Measurements from ENCODE around the gene MAP2K1. TPM values are rescaled to one million over a fixed set of nuclear protein-coding genes. Genes with fewer than 3 reads are reported as not detected.

The MAP2K1 gene
- total RNA-seq, 2 donors from 2014 or later, result 73.7 to 81.2 TPM

DNA sequence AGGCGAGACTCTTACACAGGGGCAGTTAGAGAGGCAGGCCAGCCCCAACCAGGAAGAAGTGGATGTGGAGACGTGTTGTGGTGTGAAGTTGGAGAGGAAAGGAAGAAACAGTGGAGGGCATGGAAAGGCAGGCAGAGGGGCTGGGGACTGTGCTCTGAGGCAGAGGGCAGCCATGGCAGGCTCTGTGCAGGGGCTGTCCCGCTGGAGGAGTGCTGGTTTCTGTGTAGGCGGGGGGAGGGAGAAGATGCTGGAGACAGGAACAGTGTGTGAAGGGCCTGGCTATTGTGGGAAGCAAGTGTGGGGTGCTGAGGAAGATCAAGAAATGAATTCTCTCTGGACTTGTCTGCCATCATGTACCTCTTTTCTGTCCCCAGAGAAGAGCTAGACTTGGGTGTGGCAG, 89.8 kb downstream of the MAP2K1 start:
- Histone ChIP-seq H3K27ac (ENCODE audit: low read depth, low read length) (no peak overlapping the region), H3K4me3 (ENCODE audit: low read length) (no peak overlapping the region), H3K4me1 (ENCODE audit: control insufficient read depth, insufficient read depth, low read length) (peaks cover 24% of the 10 kb centered on the region), H3K36me3 (ENCODE audit: control insufficient read depth, insufficient read depth, low read length) (peaks cover 33% of the 10 kb centered on the region), H3K27me3 (ENCODE audit: control insufficient read depth, insufficient read depth, low read length, poor library complexity, severe bottlenecking) (no peaks in the 10 kb centered on the region), H3K9me3 (ENCODE audit: control insufficient read depth, low read length) (no peaks in the 10 kb centered on the region), H3K9ac (ENCODE audit: extremely low read depth, low read length, poor library complexity, severe bottlenecking) (no peak overlapping the region)
- TF ChIP-seq CTCF (conservative IDR thresholded peaks at IDR 0.05), result no peak
- no peaks in the 10 kb centered on the region for H3K9me3 Mint-ChIP-seq
- peaks cover 11% of the 10 kb centered on the region for H3K36me3 Mint-ChIP-seq (ENCODE audit: low read depth)
- no peak for DNase-seq
- H3K27me3 Mint-ChIP-seq (ENCODE audit: insufficient read depth), result no peaks in the 10 kb centered on the region
- peak overlapping the region; percentile 67 for H3K27ac Mint-ChIP-seq
- H3K4me1 Mint-ChIP-seq, result peaks cover 62% of the 10 kb centered on the region
- no peak overlapping the region for H3K4me3 Mint-ChIP-seq
- 79 to 89% methylated on average over 3 to 4 of the region's 4 CpGs for WGBS, 2 experiments (ENCODE audit: insufficient coverage in 1 of 2, insufficient read length in 1 of 2)

DNA sequence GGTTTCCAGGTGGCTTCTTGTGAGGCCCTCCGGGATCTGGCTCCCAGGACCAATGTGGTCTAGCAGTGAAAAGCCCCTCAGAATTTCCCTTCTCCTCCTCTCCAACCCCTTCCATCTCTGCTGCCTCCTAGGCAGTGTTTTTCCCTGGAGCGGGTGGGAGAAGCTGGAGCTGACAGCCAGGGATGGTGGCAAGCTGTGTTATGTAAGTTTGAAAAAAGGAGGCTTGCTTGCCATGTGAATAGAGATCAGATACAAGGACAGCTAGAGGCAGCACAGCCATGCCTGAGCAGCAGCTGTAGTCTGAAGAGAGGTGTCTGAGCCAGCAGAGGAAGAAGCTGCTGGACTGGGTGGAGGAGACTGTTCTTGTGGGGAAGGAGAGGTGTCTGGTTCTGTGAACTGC, 90.3 kb downstream of the MAP2K1 start:
- Histone ChIP-seq H3K4me3 (ENCODE audit: low read length) (no peak overlapping the region), H3K36me3 (ENCODE audit: control insufficient read depth, insufficient read depth, low read length) (peaks cover 38% of the 10 kb centered on the region), H3K27ac (ENCODE audit: low read depth, low read length) (no peak overlapping the region), H3K4me1 (ENCODE audit: control insufficient read depth, insufficient read depth, low read length) (peaks cover 24% of the 10 kb centered on the region), H3K27me3 (ENCODE audit: control insufficient read depth, insufficient read depth, low read length, poor library complexity, severe bottlenecking) (no peaks in the 10 kb centered on the region), H3K9me3 (ENCODE audit: control insufficient read depth, low read length) (no peaks in the 10 kb centered on the region), H3K9ac (ENCODE audit: extremely low read depth, low read length, poor library complexity, severe bottlenecking) (no peak overlapping the region)
- no peaks in the 10 kb centered on the region for H3K27me3 Mint-ChIP-seq (ENCODE audit: insufficient read depth)
- WGBS, 2 experiments (ENCODE audit: insufficient coverage in 1 of 2, insufficient read length in 1 of 2), result 92 to 100% methylated on average over 1 to 2 of the region's 2 CpGs
- no peak for DNase-seq
- H3K9me3 Mint-ChIP-seq, result no peaks in the 10 kb centered on the region
- H3K36me3 Mint-ChIP-seq (ENCODE audit: low read depth), result peaks cover 16% of the 10 kb centered on the region
- peak overlapping the region; percentile 67 for H3K27ac Mint-ChIP-seq
- peaks cover 61% of the 10 kb centered on the region for H3K4me1 Mint-ChIP-seq
- no peak for TF ChIP-seq CTCF (conservative IDR thresholded peaks at IDR 0.05)
- no peak overlapping the region for H3K4me3 Mint-ChIP-seq

DNA sequence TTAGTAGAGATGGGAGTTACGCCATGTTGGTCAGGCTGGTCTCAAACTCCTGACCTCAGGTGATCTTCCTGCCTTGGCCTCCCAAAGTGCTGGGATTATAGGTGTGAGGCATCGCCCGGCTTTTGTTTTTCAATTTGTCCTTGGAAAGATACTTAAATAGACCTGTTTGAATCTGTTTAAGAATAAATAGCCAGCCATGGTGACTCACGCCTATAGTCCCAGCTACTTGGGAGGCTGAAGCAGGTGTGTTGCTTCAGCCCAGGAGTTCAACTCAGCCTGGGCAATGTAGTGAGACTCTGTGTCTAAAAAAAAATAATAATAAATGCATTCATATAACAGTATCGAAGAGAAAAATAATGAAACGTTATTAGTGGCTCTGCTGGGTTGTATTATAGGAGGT, 93.6 kb downstream of the MAP2K1 start:
- Histone ChIP-seq H3K4me1 (ENCODE audit: control insufficient read depth, insufficient read depth, low read length) (peaks cover 18% of the 10 kb centered on the region), H3K27ac (ENCODE audit: low read depth, low read length) (no peak overlapping the region), H3K36me3 (ENCODE audit: control insufficient read depth, insufficient read depth, low read length) (peaks cover 66% of the 10 kb centered on the region), H3K9ac (ENCODE audit: extremely low read depth, low read length, poor library complexity, severe bottlenecking) (no peak overlapping the region), H3K27me3 (ENCODE audit: control insufficient read depth, insufficient read depth, low read length, poor library complexity, severe bottlenecking) (no peaks in the 10 kb centered on the region), H3K9me3 (ENCODE audit: control insufficient read depth, low read length) (no peaks in the 10 kb centered on the region), H3K4me3 (ENCODE audit: low read length) (no peak overlapping the region)
- 92 to 94% methylated on average over 2 to 5 of the region's 6 CpGs for WGBS, 2 experiments (ENCODE audit: insufficient coverage in 1 of 2, insufficient read length in 1 of 2)
- H3K27me3 Mint-ChIP-seq (ENCODE audit: insufficient read depth), result no peaks in the 10 kb centered on the region
- no peak overlapping the region for H3K4me3 Mint-ChIP-seq
- H3K4me1 Mint-ChIP-seq, result peaks cover 31% of the 10 kb centered on the region
- H3K36me3 Mint-ChIP-seq (ENCODE audit: low read depth), result peaks cover 42% of the 10 kb centered on the region
- TF ChIP-seq CTCF (conservative IDR thresholded peaks at IDR 0.05), result no peak
- no peak overlapping the region for H3K27ac Mint-ChIP-seq
- no peak for DNase-seq
- no peaks in the 10 kb centered on the region for H3K9me3 Mint-ChIP-seq
